ENCODE measurements around the gene TEAD1.

DNA sequence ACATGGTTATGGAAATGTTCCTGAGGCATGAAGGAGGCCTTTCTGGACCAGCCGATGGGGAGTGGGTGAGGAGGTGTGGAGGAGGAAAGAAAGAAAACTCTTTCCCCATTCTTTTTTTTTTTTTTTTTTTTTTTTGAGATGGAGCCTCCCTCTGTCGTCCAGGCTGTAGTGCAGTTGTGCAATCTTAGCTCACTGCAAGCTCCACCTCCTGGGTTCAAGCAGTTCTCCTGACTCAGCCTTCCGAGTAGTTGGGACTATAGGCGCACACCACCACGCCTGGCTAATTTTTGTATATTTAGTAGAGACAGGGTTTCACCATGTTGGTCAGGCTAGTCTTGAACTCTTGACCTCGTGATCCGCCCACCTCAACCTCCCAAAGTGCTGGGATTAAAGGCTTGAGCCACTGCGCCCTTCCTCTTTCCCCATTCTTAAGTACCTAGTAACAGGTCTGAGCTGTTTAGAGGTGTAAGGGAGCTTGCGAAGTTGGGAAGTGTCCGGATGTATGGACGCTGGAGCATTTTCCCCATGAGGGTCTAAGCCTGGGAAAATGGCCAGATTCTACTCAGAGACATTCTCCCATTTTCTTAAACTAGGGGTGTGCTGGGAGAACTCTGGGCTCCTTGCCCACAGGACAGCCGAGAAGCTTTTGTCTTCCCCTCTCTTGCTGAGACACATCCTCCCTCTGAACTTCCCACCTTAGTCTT, 135.8 kb downstream of the TEAD1 start:
- no peak for TF ChIP-seq POLR2A (IDR thresholded peaks at IDR 0.05)
- TF ChIP-seq, protein P1, sequence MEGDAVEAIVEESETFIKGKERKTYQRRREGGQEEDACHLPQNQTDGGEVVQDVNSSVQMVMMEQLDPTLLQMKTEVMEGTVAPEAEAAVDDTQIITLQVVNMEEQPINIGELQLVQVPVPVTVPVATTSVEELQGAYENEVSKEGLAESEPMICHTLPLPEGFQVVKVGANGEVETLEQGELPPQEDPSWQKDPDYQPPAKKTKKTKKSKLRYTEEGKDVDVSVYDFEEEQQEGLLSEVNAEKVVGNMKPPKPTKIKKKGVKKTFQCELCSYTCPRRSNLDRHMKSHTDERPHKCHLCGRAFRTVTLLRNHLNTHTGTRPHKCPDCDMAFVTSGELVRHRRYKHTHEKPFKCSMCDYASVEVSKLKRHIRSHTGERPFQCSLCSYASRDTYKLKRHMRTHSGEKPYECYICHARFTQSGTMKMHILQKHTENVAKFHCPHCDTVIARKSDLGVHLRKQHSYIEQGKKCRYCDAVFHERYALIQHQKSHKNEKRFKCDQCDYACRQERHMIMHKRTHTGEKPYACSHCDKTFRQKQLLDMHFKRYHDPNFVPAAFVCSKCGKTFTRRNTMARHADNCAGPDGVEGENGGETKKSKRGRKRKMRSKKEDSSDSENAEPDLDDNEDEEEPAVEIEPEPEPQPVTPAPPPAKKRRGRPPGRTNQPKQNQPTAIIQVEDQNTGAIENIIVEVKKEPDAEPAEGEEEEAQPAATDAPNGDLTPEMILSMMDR (IDR thresholded peaks at IDR 0.05), result no peak
